ENCODE data around the gene STXBP5L. TPM values are rescaled to one million over a fixed set of nuclear protein-coding genes. Genes with fewer than 3 reads are reported as not detected.

The STXBP5L gene
- total RNA-seq (2012; rRNA removed) (not detected in 2 replicates), polyA plus RNA-seq (2012; rRNA removed) (not detected in 2 replicates), Bru-seq, nascent RNA (percentile 1 among the genes with signal in this experiment), BruChase-seq, experiment 1, labeled RNA remaining after a 6-hour chase (percentile 3 among the genes with signal in this experiment), BruChase-seq, experiment 2, labeled RNA remaining after a 2-hour chase (percentile 2 among the genes with signal in this experiment)
- polyA plus RNA-seq (2012; cell fraction: cytosol; rRNA removed): not detected in 2 replicates
- polyA plus RNA-seq (2012; cell fraction: nucleus; rRNA removed; ENCODE audit: low replicate concordance): not detected in 2 replicates
- long read RNA-seq: 0 reads

DNA sequence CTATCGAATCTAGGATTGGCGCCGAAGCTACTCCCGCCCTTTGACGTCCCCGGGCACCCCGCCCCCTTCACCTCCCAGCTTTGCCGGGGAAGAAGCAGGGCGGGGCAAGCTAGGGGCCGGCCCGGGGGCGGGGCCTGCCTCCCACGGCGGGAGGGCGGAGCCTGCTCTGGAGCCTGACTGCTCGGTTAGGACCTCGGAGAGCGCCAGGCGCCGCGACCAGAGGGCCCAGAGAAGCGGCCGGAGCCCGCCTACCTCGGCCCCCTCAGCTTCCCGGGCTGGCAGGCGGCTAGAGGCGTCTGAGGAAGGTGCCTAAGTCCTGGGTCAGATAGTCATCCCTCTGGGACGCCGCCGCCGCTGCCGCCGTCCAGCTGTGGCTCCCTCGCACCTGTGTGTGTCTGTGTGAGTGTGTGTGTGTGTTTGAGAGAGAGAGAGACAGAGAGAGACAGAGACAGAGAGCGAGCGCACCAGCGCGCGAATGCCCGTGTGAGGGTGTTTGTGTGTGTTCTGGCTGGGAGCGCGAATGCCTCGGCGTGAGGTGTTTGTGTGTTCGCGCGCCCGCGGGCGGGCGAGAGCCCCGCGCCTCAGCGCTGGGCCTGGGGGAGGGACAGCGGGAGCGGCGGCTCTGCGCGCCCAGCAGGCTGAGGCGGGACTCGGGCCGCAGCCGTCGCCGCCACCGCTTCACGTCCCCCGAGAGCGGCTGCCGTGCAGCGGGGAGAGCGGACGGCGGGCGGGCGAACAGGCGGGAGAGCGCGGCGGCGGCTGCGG lies at the start of gene STXBP5L:
STXBP5L (plus strand) TSS at position 176 of the 765 bp plus-strand sequence. CDS start 1,374 bp downstream, outside the sequence.
- no TSS peak for BruUV-seq (replicated peaks)
- no peak within 1 kb of the TSS for H2AK5ac ChIP-seq (ENCODE audit: low read depth, low read length)
- in situ Hi-C loops (cut with MboI; ENCODE audit: low sequenced_read_pairs): no loop called here
- H3K36me3 ChIP-seq (ENCODE audit: control insufficient read depth, insufficient read depth, low read length): no peaks in the 10 kb centered on the region
- H2BK5ac ChIP-seq (ENCODE audit: low read depth, low read length, poor library complexity, severe bottlenecking): no peak within 1 kb of the TSS
- no peak within 1 kb of the TSS for H4K5ac ChIP-seq (ENCODE audit: low read depth, low read length)
- TF ChIP-seq RCOR1 (IDR thresholded peaks at IDR 0.05; ENCODE audit: insufficient replicate concordance, low read length) (no peak), MXI1 (IDR thresholded peaks at IDR 0.05; ENCODE audit: borderline replicate concordance, low read depth, low read length) (0 out of 2 replicates have a peak, but pooled peaks have one; percentile 33)
- no peaks in the 10 kb centered on the region for H4K20me1 ChIP-seq (ENCODE audit: insufficient read depth, low read length)
- no peak within 1 kb of the TSS for H2BK120ac ChIP-seq (ENCODE audit: low read depth, low read length)
- no peak within 1 kb of the TSS for H2BK15ac ChIP-seq (ENCODE audit: low read depth, low read length)
- H4K8ac ChIP-seq (ENCODE audit: low read depth in 2 of 2, low read length in 2 of 2): no peak within 1 kb of the TSS
- peak within 1 kb of the TSS; percentile 9; the same call in 1 of the 2 replicates for H3K4me3 ChIP-seq (ENCODE audit: insufficient read depth, low read depth, low read length)
- no peak within 1 kb of the TSS for H3K18ac ChIP-seq (ENCODE audit: low read depth, low read length)
- H3K79me1 ChIP-seq (ENCODE audit: low read depth in 1 of 2, low read length in 2 of 2): no peaks in the 10 kb centered on the region
- H3K23ac ChIP-seq (ENCODE audit: low read depth, low read length): no peak within 1 kb of the TSS
- peak within 1 kb of the TSS; percentile 88 for H2AFZ ChIP-seq (replicated peaks; ENCODE audit: low read length, poor library complexity)
- H3K27ac ChIP-seq (ENCODE audit: insufficient read depth, low read length): no peak within 1 kb of the TSS
- H3K9me3 ChIP-seq (ENCODE audit: control insufficient read depth, insufficient read depth, low read length): 0 out of 2 replicates have a peak, but pooled peaks cover 2% of the 10 kb centered on the region
- H3K4me1 ChIP-seq (ENCODE audit: control insufficient read depth, insufficient read depth, low read length): no peaks in the 10 kb centered on the region
- intact Hi-C loops (cut with micrococcal nuclease): loop anchor here (5.0 kb wide), 1 partner anchor 346 kb away; no protein-coding TSS in a partner anchor
- peak; percentile 52 for DNase-seq
- H3K9me1 ChIP-seq (ENCODE audit: insufficient read depth, low read length): no peaks in the 10 kb centered on the region
- H3K14ac ChIP-seq (replicated peaks; ENCODE audit: low read depth, low read length): no peak within 1 kb of the TSS
- ChIA-PET POLR2A (ENCODE audit: unreplicated experiment) (no interaction called here), CTCF (no interaction called here)
- H3K9ac ChIP-seq (ENCODE audit: low read depth, low read length): no peak within 1 kb of the TSS
- H3K4me2 ChIP-seq (ENCODE audit: low read depth, low read length): peak within 1 kb of the TSS; percentile 56
- ATAC-seq (ENCODE audit: low read depth): peak; percentile 100
- no peak within 1 kb of the TSS for H3K56ac ChIP-seq (ENCODE audit: extremely low read depth, insufficient read depth, low read length)
- H3K27me3 ChIP-seq (ENCODE audit: control insufficient read depth, insufficient read depth, low read length): peaks cover 12% of the 10 kb centered on the region
- dilution Hi-C loops (cut with HindIII; ENCODE audit: low sequenced_read_pairs, unreplicated experiment): no loop called here
- H4K91ac ChIP-seq (ENCODE audit: insufficient read depth, low read depth, low read length): no peak within 1 kb of the TSS
- 2% methylated on average over 35 of the region's 83 CpGs; no CpG with 5 or more reads in 1 of the 2 experiments for WGBS, 2 experiments (ENCODE audit: extremely low coverage in 2 of 2, insufficient read length in 1 of 2)
- no peak within 1 kb of the TSS for H3K4ac ChIP-seq (ENCODE audit: low read depth, low read length)
- H2BK20ac ChIP-seq (ENCODE audit: low read depth, low read length): no peak within 1 kb of the TSS
- H2AK9ac ChIP-seq (replicated peaks; ENCODE audit: low read depth, low read length, poor library complexity): no peak within 1 kb of the TSS
